Measurements from ENCODE around the gene DOP1B. TPM values are rescaled to one million over a fixed set of nuclear protein-coding genes. Genes with fewer than 3 reads are reported as not detected.

Gene DOP1B, protein sequence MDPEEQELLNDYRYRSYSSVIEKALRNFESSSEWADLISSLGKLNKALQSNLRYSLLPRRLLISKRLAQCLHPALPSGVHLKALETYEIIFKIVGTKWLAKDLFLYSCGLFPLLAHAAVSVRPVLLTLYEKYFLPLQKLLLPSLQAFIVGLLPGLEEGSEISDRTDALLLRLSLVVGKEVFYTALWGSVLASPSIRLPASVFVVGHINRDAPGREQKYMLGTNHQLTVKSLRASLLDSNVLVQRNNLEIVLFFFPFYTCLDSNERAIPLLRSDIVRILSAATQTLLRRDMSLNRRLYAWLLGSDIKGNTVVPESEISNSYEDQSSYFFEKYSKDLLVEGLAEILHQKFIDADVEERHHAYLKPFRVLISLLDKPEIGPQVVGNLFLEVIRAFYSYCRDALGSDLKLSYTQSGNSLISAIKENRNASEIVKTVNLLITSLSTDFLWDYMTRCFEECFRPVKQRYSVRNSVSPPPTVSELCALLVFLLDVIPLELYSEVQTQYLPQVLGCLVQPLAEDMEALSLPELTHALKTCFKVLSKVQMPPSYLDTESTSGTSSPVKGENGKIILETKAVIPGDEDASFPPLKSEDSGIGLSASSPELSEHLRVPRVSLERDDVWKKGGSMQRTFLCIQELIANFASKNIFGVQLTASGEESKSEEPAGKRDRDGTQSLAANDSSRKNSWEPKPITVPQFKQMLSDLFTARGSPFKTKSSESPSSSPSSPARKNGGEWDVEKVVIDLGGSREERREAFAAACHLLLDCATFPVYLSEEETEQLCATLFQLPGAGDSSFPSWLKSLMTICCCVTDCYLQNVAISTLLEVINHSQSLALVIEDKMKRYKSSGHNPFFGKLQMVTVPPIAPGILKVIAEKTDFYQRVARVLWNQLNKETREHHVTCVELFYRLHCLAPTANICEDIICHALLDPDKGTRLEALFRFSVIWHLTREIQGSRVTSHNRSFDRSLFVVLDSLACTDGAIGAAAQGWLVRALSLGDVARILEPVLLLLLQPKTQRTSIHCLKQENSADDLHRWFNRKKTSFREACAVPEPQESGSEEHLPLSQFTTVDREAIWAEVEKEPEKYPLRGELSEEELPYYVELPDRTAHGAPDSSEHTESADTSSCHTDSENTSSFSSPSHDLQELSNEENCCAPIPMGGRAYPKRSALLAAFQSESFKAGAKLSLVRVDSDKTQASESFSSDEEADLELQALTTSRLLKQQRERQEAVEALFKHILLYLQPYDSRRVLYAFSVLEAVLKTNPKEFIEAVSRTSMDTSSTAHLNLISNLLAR (N-terminal part only)
- total RNA-seq (2022) (7.1 and 10.3 TPM in 2 replicates), Bru-seq, nascent RNA (percentile 43 among the genes with signal in this experiment), BruChase-seq, experiment 1, labeled RNA remaining after a 6-hour chase (percentile 45 among the genes with signal in this experiment), BruChase-seq, experiment 2, labeled RNA remaining after a 2-hour chase (percentile 42 among the genes with signal in this experiment)
- long read RNA-seq, partial matches to known transcripts, result 0 of 2 reads
- long read RNA-seq, other reads (novel, unspliced or antisense), result 2 of 2 reads

DNA sequence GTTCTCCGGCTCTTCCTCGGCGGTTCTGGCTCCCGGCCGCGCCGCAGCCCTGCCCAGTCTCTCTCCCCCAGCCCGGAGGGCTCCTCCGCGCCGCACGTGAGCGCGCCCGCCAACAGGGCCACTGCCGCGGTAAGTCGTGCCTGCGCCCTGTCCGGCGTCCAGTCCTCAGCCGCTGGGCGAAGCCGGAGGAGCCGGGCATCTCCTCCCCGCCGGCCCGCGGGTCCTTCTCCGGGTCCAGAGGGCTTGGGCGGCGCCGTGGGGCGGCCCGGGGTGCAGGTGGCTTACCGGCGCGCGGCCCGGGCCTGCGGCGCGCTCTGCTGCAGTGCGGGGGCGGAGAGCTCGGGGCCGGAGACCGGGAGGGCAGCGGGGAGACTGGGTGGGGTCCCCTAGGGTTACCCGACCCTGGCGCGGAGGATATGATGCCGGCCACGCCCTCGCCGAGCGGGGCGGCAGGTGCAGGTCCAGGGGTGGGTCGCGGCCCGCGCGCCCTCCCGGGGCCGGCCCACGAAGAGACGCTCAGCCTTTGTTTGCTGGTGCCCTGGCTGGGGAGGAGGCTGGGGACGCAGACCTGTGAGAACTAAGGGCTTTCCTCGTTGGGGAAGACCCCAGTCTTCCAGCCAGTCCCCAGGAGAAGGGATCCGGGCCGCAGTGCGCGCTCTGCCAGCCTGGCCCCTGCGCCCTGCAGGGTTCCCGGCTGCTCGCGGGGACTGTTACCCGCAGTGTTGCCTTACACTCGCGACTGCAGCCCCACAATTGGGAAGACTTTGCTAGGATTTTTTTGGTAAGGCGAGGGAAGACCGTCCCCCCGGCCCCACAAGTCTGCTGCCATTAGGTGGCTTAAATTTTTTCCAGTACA is at the start of gene DOP1B:
TSS of gene DOP1B (plus strand) at position 10 of the 856 bp plus-strand sequence. CDS start 7,910 bp downstream, outside the sequence.
- no TSS peak for BruUV-seq (replicated peaks)
- Mint-ChIP-seq H3K27ac (ENCODE audit: unreplicated experiment) (peak within 1 kb of the TSS; percentile 50), H3K27me3 (ENCODE audit: unreplicated experiment) (no peaks in the 10 kb centered on the region), H3K9me3 (ENCODE audit: low read depth, unreplicated experiment) (no peaks in the 10 kb centered on the region), H3K4me1 (ENCODE audit: low read depth, unreplicated experiment) (peaks cover 16% of the 10 kb centered on the region), H3K36me3 (ENCODE audit: insufficient read depth, unreplicated experiment) (peaks cover 31% of the 10 kb centered on the region), H3K4me3 (ENCODE audit: low read depth, unreplicated experiment) (peak within 1 kb of the TSS; percentile 71)
- intact Hi-C loops (cut with micrococcal nuclease; ENCODE audit: unreplicated experiment), result loop anchor here (5.0 kb wide), 1 partner anchor 165 kb away; the partner anchor contains the start of gene MORC3
- TF ChIP-seq, protein P1, sequence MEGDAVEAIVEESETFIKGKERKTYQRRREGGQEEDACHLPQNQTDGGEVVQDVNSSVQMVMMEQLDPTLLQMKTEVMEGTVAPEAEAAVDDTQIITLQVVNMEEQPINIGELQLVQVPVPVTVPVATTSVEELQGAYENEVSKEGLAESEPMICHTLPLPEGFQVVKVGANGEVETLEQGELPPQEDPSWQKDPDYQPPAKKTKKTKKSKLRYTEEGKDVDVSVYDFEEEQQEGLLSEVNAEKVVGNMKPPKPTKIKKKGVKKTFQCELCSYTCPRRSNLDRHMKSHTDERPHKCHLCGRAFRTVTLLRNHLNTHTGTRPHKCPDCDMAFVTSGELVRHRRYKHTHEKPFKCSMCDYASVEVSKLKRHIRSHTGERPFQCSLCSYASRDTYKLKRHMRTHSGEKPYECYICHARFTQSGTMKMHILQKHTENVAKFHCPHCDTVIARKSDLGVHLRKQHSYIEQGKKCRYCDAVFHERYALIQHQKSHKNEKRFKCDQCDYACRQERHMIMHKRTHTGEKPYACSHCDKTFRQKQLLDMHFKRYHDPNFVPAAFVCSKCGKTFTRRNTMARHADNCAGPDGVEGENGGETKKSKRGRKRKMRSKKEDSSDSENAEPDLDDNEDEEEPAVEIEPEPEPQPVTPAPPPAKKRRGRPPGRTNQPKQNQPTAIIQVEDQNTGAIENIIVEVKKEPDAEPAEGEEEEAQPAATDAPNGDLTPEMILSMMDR (IDR thresholded peaks at IDR 0.05; ENCODE audit: unreplicated experiment), result no peak
- no peak for DNase-seq
- CTCF ChIA-PET, result no interaction called here

DNA sequence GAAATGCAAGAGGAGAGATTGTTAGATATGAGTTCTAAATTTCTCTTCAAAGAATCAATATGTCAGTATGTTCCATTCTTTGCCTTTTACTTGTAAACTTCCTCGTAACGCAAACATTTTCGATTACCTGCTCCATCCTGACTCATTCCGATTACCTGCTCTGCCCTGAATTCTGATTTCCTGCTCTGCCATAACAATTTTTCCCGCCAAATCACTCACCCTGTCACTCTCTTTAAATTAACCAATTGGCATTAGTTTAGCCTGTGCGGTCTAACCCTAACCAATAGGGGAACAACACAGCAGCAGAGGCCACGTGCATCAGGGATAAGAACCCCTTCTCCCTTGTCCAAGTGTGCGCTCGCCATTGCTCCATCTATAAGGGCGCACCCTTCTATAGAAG is 46.8 kb upstream of the DOP1B start:
- TF ChIP-seq, protein P1 (IDR thresholded peaks at IDR 0.05; ENCODE audit: unreplicated experiment), result no peak
- Mint-ChIP-seq H3K4me3 (ENCODE audit: low read depth, unreplicated experiment) (no peak overlapping the region), H3K9me3 (ENCODE audit: low read depth, unreplicated experiment) (no peaks in the 10 kb centered on the region), H3K36me3 (ENCODE audit: insufficient read depth, unreplicated experiment) (peaks cover 21% of the 10 kb centered on the region), H3K27me3 (ENCODE audit: unreplicated experiment) (no peaks in the 10 kb centered on the region), H3K4me1 (ENCODE audit: low read depth, unreplicated experiment) (peaks cover 18% of the 10 kb centered on the region), H3K27ac (ENCODE audit: unreplicated experiment) (no peak overlapping the region)
- no TSS peak for BruUV-seq (replicated peaks)
- CTCF ChIA-PET, result no interaction called here
- intact Hi-C loops (cut with micrococcal nuclease; ENCODE audit: unreplicated experiment), result no loop called here
- DNase-seq, result no peak

DNA sequence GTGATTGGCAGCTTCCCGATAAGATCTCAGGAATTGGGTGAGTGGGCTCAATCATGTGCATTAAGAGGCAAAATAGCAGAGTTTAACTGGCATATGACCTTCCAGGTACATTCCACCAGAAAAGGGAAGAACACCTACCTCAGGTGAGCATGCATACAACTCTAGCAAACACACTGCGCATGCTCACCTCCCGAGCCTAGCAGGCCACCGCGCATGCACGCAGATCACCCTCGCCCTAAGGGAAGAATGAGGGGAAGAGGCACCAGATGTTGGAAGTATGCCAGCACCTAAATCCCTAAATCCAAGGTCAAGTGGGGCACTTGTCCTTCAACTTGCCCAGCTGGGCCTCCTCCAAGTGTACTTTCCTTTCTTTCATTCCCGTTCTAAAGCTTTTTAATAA is 45.4 kb upstream of the DOP1B start:
- Mint-ChIP-seq H3K27me3 (ENCODE audit: unreplicated experiment) (no peaks in the 10 kb centered on the region), H3K36me3 (ENCODE audit: insufficient read depth, unreplicated experiment) (peaks cover 12% of the 10 kb centered on the region), H3K4me3 (ENCODE audit: low read depth, unreplicated experiment) (no peak overlapping the region), H3K9me3 (ENCODE audit: low read depth, unreplicated experiment) (no peaks in the 10 kb centered on the region), H3K27ac (ENCODE audit: unreplicated experiment) (no peak overlapping the region), H3K4me1 (ENCODE audit: low read depth, unreplicated experiment) (peaks cover 18% of the 10 kb centered on the region)
- no peak for DNase-seq
- BruUV-seq (replicated peaks), result no TSS peak
- intact Hi-C loops (cut with micrococcal nuclease; ENCODE audit: unreplicated experiment), result no loop called here
- CTCF ChIA-PET, result no interaction called here
- TF ChIP-seq, protein P1 (IDR thresholded peaks at IDR 0.05; ENCODE audit: unreplicated experiment), result no peak
